DND-41 (cell line): ENCODE data around the gene NCS1.

Experiments used
- ATAC-seq: fragments of 200-7000 bp; cut with Tn5 transposase; 3 replicates; pipeline ENCODE4 v1.9.1; 2021; ENCODE audit warnings: low read depth; ENCODE audit not compliant: insufficient read depth
- DNase-seq: peaks from one replicate; pipeline ENCODE4 v3.0.0-alpha.2; 2020
- H2AFZ ChIP-seq: 2 replicates; pipeline ENCODE4 v1.6.0; 2012; ENCODE audit warnings: low read depth, low read length
- H3K27ac ChIP-seq: 2 replicates; pipeline ENCODE4 v1.5.1; 2012; ENCODE audit warnings: low read length, inconsistent platforms
- H3K27me3 ChIP-seq: fragments of 200-600 bp; sonication (generic); 2 replicates; pipeline ENCODE4 v1.6.0; 2012; ENCODE audit warnings: low read length, mild to moderate bottlenecking, inconsistent platforms; ENCODE audit not compliant: insufficient read depth, poor library complexity
- H3K36me3 ChIP-seq: 2 replicates; pipeline ENCODE4 v1.5.1; 2012; ENCODE audit warnings: low read length, inconsistent platforms; ENCODE audit not compliant: insufficient read depth
- H3K4me1 ChIP-seq: 2 replicates; pipeline ENCODE4 v1.5.1; 2012; ENCODE audit warnings: mild to moderate bottlenecking, low read length; ENCODE audit not compliant: insufficient read depth
- H3K4me2 ChIP-seq: 2 replicates; pipeline ENCODE4 v1.6.0; 2012; ENCODE audit warnings: mild to moderate bottlenecking, moderate library complexity, low read length, inconsistent platforms; ENCODE audit not compliant: insufficient read depth
- H3K4me3 ChIP-seq, 2 experiments: fragments of 200-600 bp in 1 of 2; shearing (Covaris generic) in 1 of 2; 2 replicates each; pipeline ENCODE4 v1.5.1; 2012 to 2016; ENCODE audit warnings: inconsistent platforms in 2 of 2, low read length in 2 of 2, mild to moderate bottlenecking in 2 of 2, low read depth in 1 of 2, moderate library complexity in 1 of 2
- H3K79me2 ChIP-seq: 2 replicates; pipeline ENCODE4 v1.6.0; 2012; ENCODE audit warnings: low read length, inconsistent platforms; ENCODE audit not compliant: insufficient read depth
- H3K9ac ChIP-seq: 2 replicates; pipeline ENCODE4 v1.6.0; 2012; ENCODE audit warnings: low read depth, mild to moderate bottlenecking, inconsistent platforms, low read length, moderate library complexity
- H3K9me3 ChIP-seq: 2 replicates; pipeline ENCODE4 v1.5.1; 2012; ENCODE audit warnings: low read length, moderate library complexity, mild to moderate bottlenecking, inconsistent platforms; ENCODE audit not compliant: insufficient read depth, severe bottlenecking
- H4K20me1 ChIP-seq: 2 replicates; pipeline ENCODE4 v1.6.0; 2012; ENCODE audit warnings: low read length; ENCODE audit not compliant: insufficient read depth
- EZH2 ChIP-seq: IDR thresholded peaks from 3 replicates; pipeline ENCODE4 v1.6.1; 2012; ENCODE audit warnings: borderline replicate concordance, low read depth, mild to moderate bottlenecking, moderate library complexity, low read length, inconsistent platforms; ENCODE audit not compliant: severe bottlenecking
- TF ChIP-seq, protein P1 (sequence below): IDR thresholded peaks from 2 replicates; pipeline ENCODE4 v1.5.1; 2012; ENCODE audit warnings: borderline replicate concordance, low read length, moderate library complexity, mild to moderate bottlenecking; ENCODE audit not compliant: poor library complexity, severe bottlenecking; ENCODE audit errors: extremely low read depth

Gene NCS1

GRCh38 chr9:130205912-130206311, 33.7 kb downstream of the NCS1 start:
- no peak for TF ChIP-seq EZH2
- TF ChIP-seq, protein P1, sequence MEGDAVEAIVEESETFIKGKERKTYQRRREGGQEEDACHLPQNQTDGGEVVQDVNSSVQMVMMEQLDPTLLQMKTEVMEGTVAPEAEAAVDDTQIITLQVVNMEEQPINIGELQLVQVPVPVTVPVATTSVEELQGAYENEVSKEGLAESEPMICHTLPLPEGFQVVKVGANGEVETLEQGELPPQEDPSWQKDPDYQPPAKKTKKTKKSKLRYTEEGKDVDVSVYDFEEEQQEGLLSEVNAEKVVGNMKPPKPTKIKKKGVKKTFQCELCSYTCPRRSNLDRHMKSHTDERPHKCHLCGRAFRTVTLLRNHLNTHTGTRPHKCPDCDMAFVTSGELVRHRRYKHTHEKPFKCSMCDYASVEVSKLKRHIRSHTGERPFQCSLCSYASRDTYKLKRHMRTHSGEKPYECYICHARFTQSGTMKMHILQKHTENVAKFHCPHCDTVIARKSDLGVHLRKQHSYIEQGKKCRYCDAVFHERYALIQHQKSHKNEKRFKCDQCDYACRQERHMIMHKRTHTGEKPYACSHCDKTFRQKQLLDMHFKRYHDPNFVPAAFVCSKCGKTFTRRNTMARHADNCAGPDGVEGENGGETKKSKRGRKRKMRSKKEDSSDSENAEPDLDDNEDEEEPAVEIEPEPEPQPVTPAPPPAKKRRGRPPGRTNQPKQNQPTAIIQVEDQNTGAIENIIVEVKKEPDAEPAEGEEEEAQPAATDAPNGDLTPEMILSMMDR = no peak
- Histone ChIP-seq H2AFZ (no peak overlapping the region), H3K4me3 (no peak overlapping the region), H3K79me2 (no peaks in the 10 kb centered on the region), H4K20me1 (no peaks in the 10 kb centered on the region), H3K4me1 (no peaks in the 10 kb centered on the region), H3K27ac (no peak overlapping the region), H3K9ac (no peak overlapping the region), H3K36me3 (no peaks in the 10 kb centered on the region), H3K27me3 (no peaks in the 10 kb centered on the region), H3K4me2 (no peak overlapping the region), H3K9me3 (no peaks in the 10 kb centered on the region)
- DNase-seq (no peak), ATAC-seq (no peak)

DNA sequence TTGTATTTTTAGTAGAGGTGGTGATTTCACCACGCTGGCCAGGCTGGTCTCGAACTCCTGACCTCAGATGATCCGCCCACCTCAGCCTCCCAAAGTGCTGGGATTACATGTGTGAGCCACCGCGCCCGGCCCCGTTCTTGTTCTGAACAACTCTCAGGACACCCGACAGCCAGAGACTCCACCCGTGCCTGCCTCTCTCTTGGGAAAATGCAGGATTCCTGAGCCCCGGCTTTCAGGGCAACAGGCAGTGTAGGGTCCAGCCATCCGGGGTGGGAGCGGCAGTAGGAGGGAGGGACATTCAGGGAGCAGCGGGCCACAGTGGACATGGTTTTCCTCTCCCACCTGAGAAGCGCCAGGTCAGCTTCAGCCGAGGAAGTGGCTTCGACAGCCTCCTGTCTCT, 34.4 kb downstream of the NCS1 start:
- H2AFZ ChIP-seq = no peak overlapping the region
- DNase-seq (no peak), ATAC-seq (no peak)
- no peaks in the 10 kb centered on the region for H3K27me3 ChIP-seq
- no peak overlapping the region for H3K9ac ChIP-seq
- no peaks in the 10 kb centered on the region for H3K36me3 ChIP-seq
- no peaks in the 10 kb centered on the region for H3K4me1 ChIP-seq
- no peak overlapping the region for H3K4me3 ChIP-seq
- H3K79me2 ChIP-seq = no peaks in the 10 kb centered on the region
- H3K27ac ChIP-seq = no peak overlapping the region
- TF ChIP-seq, protein P1 = no peak
- no peak for TF ChIP-seq EZH2
- no peaks in the 10 kb centered on the region for H4K20me1 ChIP-seq
- H3K9me3 ChIP-seq = no peaks in the 10 kb centered on the region
- H3K4me2 ChIP-seq = no peak overlapping the region

DNA sequence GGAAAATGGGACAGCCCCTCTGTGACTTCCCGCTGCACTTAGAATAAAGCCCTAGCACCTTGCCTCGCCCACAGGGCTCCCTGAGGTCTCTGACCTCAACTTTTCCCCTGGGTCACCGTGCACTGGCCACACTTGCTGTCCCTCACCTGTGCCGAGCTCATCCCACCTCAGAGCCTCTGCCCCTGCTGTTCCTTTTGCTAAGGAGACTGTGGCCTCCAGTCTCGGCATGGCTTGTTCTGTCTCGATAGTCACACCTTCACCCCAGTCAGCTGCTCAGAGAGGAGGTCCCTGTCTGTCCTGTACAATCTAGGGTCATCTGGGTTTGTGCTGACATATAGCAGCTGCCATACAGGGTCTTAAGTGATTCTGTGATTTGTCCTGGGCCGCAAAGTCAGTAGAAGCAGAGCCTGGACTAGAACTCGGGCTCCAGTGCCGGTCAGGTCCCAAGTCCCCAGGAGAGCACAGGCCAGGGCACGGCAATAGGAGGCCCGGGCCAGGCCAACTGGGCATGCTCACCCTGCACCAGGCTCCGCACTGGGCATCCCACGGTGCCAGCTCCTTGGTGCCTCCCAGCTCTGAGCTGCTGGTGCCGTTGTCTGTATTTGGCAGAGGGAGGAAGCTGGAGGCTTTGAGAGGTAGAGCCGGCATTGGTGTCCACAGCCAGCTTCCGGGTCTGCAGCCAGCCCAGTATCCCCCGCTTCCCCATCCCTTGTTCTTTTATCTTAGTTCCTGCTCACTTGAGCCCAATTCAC, 35.2 kb downstream of the NCS1 start:
- Histone ChIP-seq H2AFZ (no peak overlapping the region), H3K36me3 (no peaks in the 10 kb centered on the region), H4K20me1 (no peaks in the 10 kb centered on the region), H3K4me1 (no peaks in the 10 kb centered on the region), H3K79me2 (no peaks in the 10 kb centered on the region), H3K27ac (no peak overlapping the region), H3K9ac (no peak overlapping the region), H3K4me3 (no peak overlapping the region), H3K9me3 (no peaks in the 10 kb centered on the region), H3K27me3 (no peaks in the 10 kb centered on the region), H3K4me2 (no peak overlapping the region)
- TF ChIP-seq, protein P1 = no peak
- no peak for TF ChIP-seq EZH2
- DNase-seq = no peak
- no peak for ATAC-seq
